PC-9 (cell line): Measurements from ENCODE around the gene ARSJ.

Source experiments
- CTCF ChIP-seq: fragments of 200-600 bp; sonication (generic); conservative IDR thresholded peaks from 2 replicates; pipeline ENCODE4 v1.6.1; 2017; ENCODE audit warnings: mixed run types, antibody characterized with exemption, mild to moderate bottlenecking, moderate library complexity
- EZH2 ChIP-seq: fragments of 200-600 bp; sonication (generic); IDR thresholded peaks from 2 replicates; pipeline ENCODE4 v1.8.0; 2017; ENCODE audit warnings: antibody characterized with exemption, low read depth

GRCh38 chr4:113968473-113968872 is 11.0 kb downstream of the ARSJ start:
- TF ChIP-seq CTCF (no peak), EZH2 (no peak)
